ENCODE data around the gene FAM83F.

FAM83F gene

GRCh38 chr22:39995393-39996252 is 869 bp downstream of the FAM83F start:
- no peak for DNase-seq

GRCh38 chr22:39996732-39997131 is 2.0 kb downstream of the FAM83F start:
- no peak for DNase-seq

- DNase-seq, result no peak
Observed at GRCh38 chr22:39997421-39997820, 2.7 kb downstream of the FAM83F start.

GRCh38 chr22:39997939-39998726 is 3.4 kb downstream of the FAM83F start:
- DNase-seq, result no peak

GRCh38 chr22:39999144-39999757 is 4.5 kb downstream of the FAM83F start:
- DNase-seq, result no peak

- DNase-seq, result no peak
Observed at GRCh38 chr22:40000171-40000570, 5.4 kb downstream of the FAM83F start.

GRCh38 chr22:40001106-40001505 is 6.4 kb downstream of the FAM83F start:
- no peak for DNase-seq

- no peak for DNase-seq
Observed at GRCh38 chr22:40001800-40002577, 7.2 kb downstream of the FAM83F start.

- no peak for DNase-seq
Observed at GRCh38 chr22:40002935-40003715, 8.4 kb downstream of the FAM83F start.

- no peak for DNase-seq
Observed at GRCh38 chr22:40004836-40005235, 10.1 kb downstream of the FAM83F start.

- no peak for DNase-seq
Observed at GRCh38 chr22:40006641-40007040, 11.9 kb downstream of the FAM83F start.

GRCh38 chr22:40007853-40008710 is 13.3 kb downstream of the FAM83F start:
- DNase-seq, result no peak

- DNase-seq, result no peak
Observed at GRCh38 chr22:40008726-40009291, 14.1 kb downstream of the FAM83F start.

GRCh38 chr22:40009292-40009774 is 14.6 kb downstream of the FAM83F start:
- no peak for DNase-seq

GRCh38 chr22:40009951-40010671 is 15.4 kb downstream of the FAM83F start:
- peak; percentile 57 for DNase-seq

GRCh38 chr22:40010746-40011145 is 16.0 kb downstream of the FAM83F start:
- DNase-seq, result no peak

- no peak for DNase-seq
Observed at GRCh38 chr22:40014667-40015248, 20.0 kb downstream of the FAM83F start.

- no peak for DNase-seq
Observed at GRCh38 chr22:40015358-40015976, 20.7 kb downstream of the FAM83F start.

- DNase-seq, result no peak
Observed at GRCh38 chr22:40018051-40018450, 23.3 kb downstream of the FAM83F start.

Measured in activated T-cell treated with anti-CD3 and anti-CD28 coated beads, Interleukin-2, amount 50 U/mL, for 1 hour (primary cell).